HEK293T (cell line): ENCODE measurements around the gene TMBIM4.

Experiments used
- ARNT ChIP-seq: fragments of 450-650 bp; IDR thresholded peaks from 2 replicates; pipeline ENCODE4 v1.6.1; 2017; ENCODE audit warnings: mild to moderate bottlenecking
- BHLHE40 ChIP-seq: fragments of 450-650 bp; IDR thresholded peaks from 2 replicates; pipeline ENCODE4 v1.6.1; 2016; ENCODE audit warnings: mild to moderate bottlenecking, moderate library complexity, borderline replicate concordance
- CTBP1 ChIP-seq: fragments of 450-650 bp; IDR thresholded peaks from 2 replicates; pipeline ENCODE4 v1.6.1; 2016; ENCODE audit warnings: borderline replicate concordance
- ELF4 ChIP-seq: fragments of 450-650 bp; IDR thresholded peaks from 2 replicates; pipeline ENCODE4 v1.6.1; 2017; ENCODE audit warnings: antibody characterized with exemption
- FOXA1 ChIP-seq: fragments of 450-650 bp; IDR thresholded peaks from 2 replicates; pipeline ENCODE4 v1.6.1; 2016; ENCODE audit warnings: mild to moderate bottlenecking
- FOXK2 ChIP-seq: fragments of 450-650 bp; IDR thresholded peaks from 2 replicates; pipeline ENCODE4 v1.6.1; 2016; ENCODE audit warnings: mild to moderate bottlenecking
- FOXM1 ChIP-seq: fragments of 450-650 bp; IDR thresholded peaks from 2 replicates; pipeline ENCODE4 v1.6.1; 2017; ENCODE audit warnings: mild to moderate bottlenecking, borderline replicate concordance
- HDGF ChIP-seq: fragments of 450-650 bp; IDR thresholded peaks from 2 replicates; pipeline ENCODE4 v1.6.1; 2017; ENCODE audit warnings: antibody characterized with exemption, borderline replicate concordance
- L3MBTL2 ChIP-seq: fragments of 450-650 bp; conservative IDR thresholded peaks from 2 replicates; pipeline ENCODE4 v1.6.1; 2016; ENCODE audit warnings: mild to moderate bottlenecking
- LEF1 ChIP-seq: fragments of 450-650 bp; IDR thresholded peaks from 2 replicates; pipeline ENCODE4 v1.6.1; 2017; ENCODE audit warnings: mild to moderate bottlenecking, borderline replicate concordance
- SP1 ChIP-seq: fragments of 450-650 bp; IDR thresholded peaks from 2 replicates; pipeline ENCODE4 v1.6.1; 2017
- SUZ12 ChIP-seq: fragments of 450-650 bp; IDR thresholded peaks from 2 replicates; pipeline ENCODE4 v1.6.1; 2016; ENCODE audit warnings: mild to moderate bottlenecking
- TARDBP ChIP-seq: fragments of 450-650 bp; IDR thresholded peaks from 2 replicates; pipeline ENCODE4 v1.6.1; 2016
- ZNF384 ChIP-seq: fragments of 450-650 bp; IDR thresholded peaks from 2 replicates; pipeline ENCODE4 v1.6.1; 2016

GRCh38 chr12:66140731-66141130, 29.1 kb downstream of the TMBIM4 start:
- TF ChIP-seq L3MBTL2 (no peak), ZNF384 (no peak), FOXM1 (no peak), BHLHE40 (no peak), ARNT (no peak), SUZ12 (no peak), SP1 (no peak), ELF4 (no peak), FOXA1 (no peak), LEF1 (no peak), FOXK2 (no peak), CTBP1 (no peak), TARDBP (no peak), HDGF (no peak)
